B cell (primary cell): Measurements from ENCODE around the gene PGR.

Experiments
- EZH2 ChIP-seq: IDR thresholded peaks from 2 replicates; pipeline ENCODE4 v1.6.1; 2012; ENCODE audit warnings: borderline replicate concordance, low read depth, mild to moderate bottlenecking, moderate library complexity, low read length; ENCODE audit not compliant: insufficient read depth, poor library complexity, severe bottlenecking
- TF ChIP-seq, protein P1 (sequence below): fragments of 200-600 bp; IDR thresholded peaks from one replicate; pipeline ENCODE4 v1.8.0; 2022; ENCODE audit warnings: antibody characterized with exemption, mild to moderate bottlenecking

DNA sequence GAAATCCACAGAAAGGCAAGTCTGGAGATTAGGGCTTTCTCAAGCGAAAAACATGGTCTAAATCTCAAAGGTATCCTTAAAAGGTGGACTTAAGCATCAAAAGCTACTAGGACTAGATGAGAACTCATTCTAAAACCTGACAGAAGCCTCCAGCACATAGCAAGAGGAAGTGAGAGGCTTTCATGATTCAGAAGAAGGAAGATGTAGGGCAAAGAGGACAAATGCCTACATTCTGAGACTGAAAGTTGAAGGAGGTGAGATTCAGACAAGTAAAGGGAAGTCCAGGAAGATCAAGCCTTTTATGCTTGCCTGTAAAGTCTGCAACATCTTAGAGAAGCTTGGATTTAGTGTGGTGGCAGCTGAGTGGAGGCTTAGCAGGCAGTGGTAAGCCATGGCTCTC is 98.9 kb downstream of the PGR start:
- TF ChIP-seq, protein P1, sequence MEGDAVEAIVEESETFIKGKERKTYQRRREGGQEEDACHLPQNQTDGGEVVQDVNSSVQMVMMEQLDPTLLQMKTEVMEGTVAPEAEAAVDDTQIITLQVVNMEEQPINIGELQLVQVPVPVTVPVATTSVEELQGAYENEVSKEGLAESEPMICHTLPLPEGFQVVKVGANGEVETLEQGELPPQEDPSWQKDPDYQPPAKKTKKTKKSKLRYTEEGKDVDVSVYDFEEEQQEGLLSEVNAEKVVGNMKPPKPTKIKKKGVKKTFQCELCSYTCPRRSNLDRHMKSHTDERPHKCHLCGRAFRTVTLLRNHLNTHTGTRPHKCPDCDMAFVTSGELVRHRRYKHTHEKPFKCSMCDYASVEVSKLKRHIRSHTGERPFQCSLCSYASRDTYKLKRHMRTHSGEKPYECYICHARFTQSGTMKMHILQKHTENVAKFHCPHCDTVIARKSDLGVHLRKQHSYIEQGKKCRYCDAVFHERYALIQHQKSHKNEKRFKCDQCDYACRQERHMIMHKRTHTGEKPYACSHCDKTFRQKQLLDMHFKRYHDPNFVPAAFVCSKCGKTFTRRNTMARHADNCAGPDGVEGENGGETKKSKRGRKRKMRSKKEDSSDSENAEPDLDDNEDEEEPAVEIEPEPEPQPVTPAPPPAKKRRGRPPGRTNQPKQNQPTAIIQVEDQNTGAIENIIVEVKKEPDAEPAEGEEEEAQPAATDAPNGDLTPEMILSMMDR, result no peak
- no peak for TF ChIP-seq EZH2
